ENCODE results near the gene VEGFA. TPM values are rescaled to one million over a fixed set of nuclear protein-coding genes. Genes with fewer than 3 reads are reported as not detected.
A peak's percentile ranks its signal among the peaks of the same experiment; 100 is the strongest.

The VEGFA gene
- total RNA-seq, 4 donors from 2014 or later, result 510 to 1,437 (median 630) TPM

DNA sequence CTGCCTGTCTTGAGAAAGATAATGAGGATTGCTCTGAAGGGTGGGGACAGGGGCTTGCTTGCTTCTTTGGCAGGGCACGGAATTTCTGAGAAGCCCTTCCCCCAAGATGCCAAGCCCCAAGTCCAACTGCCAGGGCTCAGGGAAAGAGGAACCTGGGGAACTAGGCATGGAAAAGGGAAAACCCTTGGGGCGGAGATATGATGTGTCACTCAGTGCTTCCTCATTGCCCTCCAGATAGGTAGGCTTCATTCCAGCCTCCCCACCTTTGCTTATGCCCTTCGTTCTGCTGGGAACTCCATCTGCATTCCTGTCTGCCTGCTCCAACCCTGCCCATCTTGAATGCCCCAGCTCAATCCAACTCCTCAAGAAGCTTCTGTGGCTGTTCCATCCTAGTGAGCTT, 61.2 kb downstream of the VEGFA start:
- H3K9me3 ChIP-seq, result no peaks in the 10 kb centered on the region
- TF ChIP-seq POLR2A (IDR thresholded peaks at IDR 0.05) (no peak), CTCF (IDR thresholded peaks at IDR 0.05) (no peak)

DNA sequence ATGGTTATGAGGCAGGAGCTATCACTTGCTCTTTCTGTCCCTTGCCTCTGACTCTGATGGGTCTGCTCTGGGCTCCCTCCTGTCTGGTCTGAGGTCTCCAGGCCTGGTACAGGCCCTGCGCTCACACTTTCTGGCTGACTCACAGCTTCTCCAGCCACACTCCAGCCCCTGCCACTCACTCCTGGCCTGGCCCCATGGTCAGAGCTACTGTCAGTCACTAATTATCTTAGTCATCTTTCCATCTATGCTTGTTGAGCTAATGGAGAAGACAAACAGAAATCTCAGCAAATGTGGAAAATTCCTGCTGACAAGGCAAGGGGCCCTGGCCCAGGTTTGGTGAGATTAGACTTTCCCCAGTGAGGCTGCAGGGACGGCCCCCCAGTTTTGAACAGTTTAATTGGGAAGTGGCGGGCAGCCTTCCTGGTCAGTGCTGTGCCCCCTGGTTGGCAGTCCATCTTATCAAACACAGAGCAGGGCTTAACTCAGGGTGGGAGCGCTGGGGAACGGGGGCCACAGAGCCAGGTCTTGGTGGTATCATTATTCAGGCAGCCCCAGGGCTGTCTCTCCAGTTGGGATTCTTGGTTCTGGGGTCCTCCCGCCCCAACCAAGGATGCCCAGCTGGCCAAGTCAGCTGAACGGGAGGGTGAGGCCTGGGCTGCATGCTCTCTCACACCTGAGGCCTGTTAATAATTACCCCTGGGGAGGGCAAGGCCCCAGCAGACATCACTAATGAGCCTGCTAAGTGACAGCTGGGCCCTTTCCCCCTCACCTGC, 63.4 kb downstream of the VEGFA start:
- intact Hi-C loops (cut with DNase I), result no loop called here

More for the DNA sequence above, 61.2 kb downstream of the VEGFA start:
- intact Hi-C loops (cut with DNase I), result no loop called here
- Histone ChIP-seq H3K27ac (no peak overlapping the region), H3K4me3 (replicated peaks in 1 of 3) (no peak overlapping the region), H3K4me1 (peaks cover 6 to 10% of the 10 kb centered on the region in 2 donors), H3K36me3 (no peaks in the 10 kb centered on the region), H3K27me3 (no peaks in the 10 kb centered on the region)
- no peak for DNase-seq
- WGBS, 2 donors, result 73 to 75% methylated on average over 3 of the region's 3 CpGs

GRCh38 chr6:43833996-43834390, 64.0 kb downstream of the VEGFA start:
- intact Hi-C loops (cut with DNase I), result no loop called here

More for the DNA sequence above, 63.4 kb downstream of the VEGFA start:
- WGBS, 2 donors, result 96% methylated on average over 7 of the region's 7 CpGs
- TF ChIP-seq CTCF (IDR thresholded peaks at IDR 0.05) (no peak), POLR2A (IDR thresholded peaks at IDR 0.05) (no peak)
- Histone ChIP-seq H3K9me3 (no peaks in the 10 kb centered on the region), H3K36me3 (no peaks in the 10 kb centered on the region), H3K27me3 (no peaks in the 10 kb centered on the region), H3K4me3 (replicated peaks in 1 of 3) (no peak overlapping the region), H3K4me1 (peaks cover 27 to 29% of the 10 kb centered on the region in 2 donors), H3K27ac (no peak overlapping the region)
- DNase-seq, result no peak

GRCh38 chr6:43834528-43835155, 64.6 kb downstream of the VEGFA start:
- Histone ChIP-seq H3K27ac (no peak overlapping the region), H3K36me3 (no peaks in the 10 kb centered on the region), H3K27me3 (no peaks in the 10 kb centered on the region), H3K9me3 (no peaks in the 10 kb centered on the region), H3K4me3 (replicated peaks in 1 of 3) (no peak overlapping the region), H3K4me1 (peaks cover 31 to 41% of the 10 kb centered on the region in 2 donors)
- TF ChIP-seq CTCF (IDR thresholded peaks at IDR 0.05) (no peak), POLR2A (IDR thresholded peaks at IDR 0.05) (no peak)
- intact Hi-C loops (cut with DNase I), result no loop called here
- no peak for DNase-seq
- 93 to 96% methylated on average over 5 of the region's 5 CpGs for WGBS, 2 donors

More at GRCh38 chr6:43833996-43834390, 64.0 kb downstream of the VEGFA start:
- no peaks in the 10 kb centered on the region for H3K27me3 ChIP-seq
- no peak for TF ChIP-seq POLR2A (IDR thresholded peaks at IDR 0.05)
- no peak for TF ChIP-seq CTCF (IDR thresholded peaks at IDR 0.05)
- no peaks in the 10 kb centered on the region for H3K36me3 ChIP-seq
- H3K9me3 ChIP-seq, result no peaks in the 10 kb centered on the region
- no peak overlapping the region for H3K27ac ChIP-seq
- DNase-seq, result no peak
- WGBS, 2 donors, result 92% methylated on average over 8 to 9 of the region's 9 CpGs
- H3K4me3 ChIP-seq (replicated peaks in 1 of 3), result no peak overlapping the region
- peaks cover 31 to 35% of the 10 kb centered on the region in 2 donors for H3K4me1 ChIP-seq

DNA sequence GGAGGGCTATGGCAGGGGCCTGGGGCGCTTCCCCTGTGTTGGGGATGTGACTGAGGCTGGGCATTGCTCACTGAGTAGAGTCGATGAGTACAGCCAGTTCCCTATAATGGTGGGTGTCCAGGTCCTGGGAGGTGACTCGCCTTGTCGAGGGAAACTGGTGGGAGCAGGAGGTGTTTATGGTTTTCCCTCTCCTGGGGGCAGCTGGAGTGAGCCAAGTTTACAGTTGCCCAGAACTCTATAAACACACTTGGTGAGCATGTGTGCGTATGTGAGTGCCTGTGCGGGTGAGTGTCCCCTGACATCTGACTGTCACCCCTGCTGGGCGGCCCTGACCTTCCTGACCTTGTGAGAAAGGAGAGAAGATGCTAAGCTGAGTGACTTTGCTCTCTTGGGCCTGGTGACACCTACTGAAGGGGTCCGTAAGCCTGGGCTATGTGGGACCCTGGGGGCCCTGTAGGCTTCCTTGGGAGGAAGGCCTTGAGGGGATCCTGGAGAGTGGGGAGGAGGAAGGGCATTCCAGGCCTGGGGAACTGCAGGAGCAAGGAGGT, 65.9 kb downstream of the VEGFA start:
- TF ChIP-seq POLR2A (IDR thresholded peaks at IDR 0.05) (no peak), CTCF (IDR thresholded peaks at IDR 0.05) (no peak)
- Histone ChIP-seq H3K4me1 (peaks cover 31 to 41% of the 10 kb centered on the region in 2 donors), H3K27me3 (no peaks in the 10 kb centered on the region), H3K36me3 (no peaks in the 10 kb centered on the region), H3K9me3 (no peaks in the 10 kb centered on the region), H3K4me3 (replicated peaks in 1 of 3) (no peak overlapping the region), H3K27ac (peak overlapping the region; percentile 29 to 70 (median 37))
- DNase-seq, result peak; percentile 35 to 44
- WGBS, 2 donors, result 54 to 64% methylated on average over 8 of the region's 8 CpGs
- intact Hi-C loops (cut with DNase I), result no loop called here
